ENCODE data around the gene SETBP1.

SETBP1 gene

DNA sequence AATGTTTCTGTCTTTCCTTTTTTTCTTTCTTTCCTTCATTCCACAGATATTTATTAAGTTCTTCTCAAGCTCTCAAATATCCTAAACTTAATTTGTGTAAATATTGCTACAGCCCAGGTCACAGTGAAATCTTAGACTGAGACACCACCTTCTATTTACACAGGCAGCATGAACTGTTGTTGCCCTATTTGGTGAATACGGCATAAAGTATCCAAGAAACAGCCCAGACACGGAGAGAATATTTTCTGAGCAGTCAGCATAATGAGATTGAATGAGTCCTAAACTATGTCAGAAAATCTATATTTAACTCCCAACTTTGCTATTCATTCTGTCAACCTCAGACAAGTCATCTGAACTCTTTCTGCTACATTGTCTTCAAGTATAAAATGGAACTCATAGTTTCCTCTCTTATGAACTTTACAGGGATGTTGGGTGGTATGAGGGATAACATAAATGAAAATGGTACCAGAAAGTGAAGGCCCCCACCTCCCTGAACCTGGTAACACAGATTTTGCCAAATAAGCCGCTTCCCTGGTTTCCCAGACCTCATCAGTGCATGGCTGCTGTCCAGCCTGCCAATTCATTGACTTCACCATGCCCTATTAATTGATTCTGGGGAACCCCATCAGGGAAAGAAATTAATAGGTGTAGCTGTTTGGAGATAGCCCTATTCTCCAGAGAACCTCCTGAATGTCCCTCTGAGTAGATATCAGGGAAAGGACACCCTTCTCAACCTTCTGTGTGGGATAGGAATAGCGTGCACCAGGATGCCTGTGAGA, 235.9 kb downstream of the SETBP1 start:
- DNase-seq = no peak

- DNase-seq = no peak
Measured at GRCh38 chr18:44917216-44918141, 236.8 kb downstream of the SETBP1 start.

DNA sequence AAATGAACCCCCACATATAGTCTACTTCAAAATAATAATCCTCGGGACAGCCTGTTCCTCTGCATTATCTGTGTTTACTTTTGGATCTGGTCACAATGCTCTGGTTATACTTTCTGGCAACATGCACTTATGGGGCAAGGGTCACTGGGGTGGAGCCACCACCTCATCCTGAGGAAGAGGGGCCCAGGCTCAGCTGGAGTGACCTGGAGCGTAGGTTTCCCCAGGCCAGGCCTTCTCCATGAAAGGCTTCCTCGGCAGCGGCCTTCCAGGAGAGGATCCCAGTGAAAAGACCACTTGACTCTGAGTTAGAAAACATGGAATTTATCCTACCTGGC, 237.4 kb downstream of the SETBP1 start:
- DNase-seq = no peak

GRCh38 chr18:44920441-44920840, 239.8 kb downstream of the SETBP1 start:
- DNase-seq = no peak

DNA sequence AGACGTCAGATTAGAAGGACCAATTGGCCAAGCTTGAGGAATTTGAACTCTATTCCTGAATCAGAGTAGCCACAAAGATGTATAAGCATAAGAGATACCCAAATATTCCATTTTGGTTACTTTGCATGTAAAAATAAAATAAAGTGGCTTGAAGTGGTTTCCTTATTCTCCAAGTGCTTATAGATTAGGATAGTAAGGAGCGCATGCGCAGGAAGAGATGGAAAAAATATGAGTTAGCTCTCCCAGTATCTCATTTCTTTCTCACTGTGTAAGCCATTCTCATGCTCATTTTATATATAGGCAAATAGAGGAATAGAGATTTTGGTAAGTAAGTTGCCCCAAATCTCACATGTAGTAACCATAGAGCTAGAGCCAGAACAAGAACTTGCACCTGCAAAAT, 241.3 kb downstream of the SETBP1 start:
- DNase-seq = no peak

- DNase-seq = no peak
Measured at GRCh38 chr18:44922968-44923367, 242.3 kb downstream of the SETBP1 start.

DNA sequence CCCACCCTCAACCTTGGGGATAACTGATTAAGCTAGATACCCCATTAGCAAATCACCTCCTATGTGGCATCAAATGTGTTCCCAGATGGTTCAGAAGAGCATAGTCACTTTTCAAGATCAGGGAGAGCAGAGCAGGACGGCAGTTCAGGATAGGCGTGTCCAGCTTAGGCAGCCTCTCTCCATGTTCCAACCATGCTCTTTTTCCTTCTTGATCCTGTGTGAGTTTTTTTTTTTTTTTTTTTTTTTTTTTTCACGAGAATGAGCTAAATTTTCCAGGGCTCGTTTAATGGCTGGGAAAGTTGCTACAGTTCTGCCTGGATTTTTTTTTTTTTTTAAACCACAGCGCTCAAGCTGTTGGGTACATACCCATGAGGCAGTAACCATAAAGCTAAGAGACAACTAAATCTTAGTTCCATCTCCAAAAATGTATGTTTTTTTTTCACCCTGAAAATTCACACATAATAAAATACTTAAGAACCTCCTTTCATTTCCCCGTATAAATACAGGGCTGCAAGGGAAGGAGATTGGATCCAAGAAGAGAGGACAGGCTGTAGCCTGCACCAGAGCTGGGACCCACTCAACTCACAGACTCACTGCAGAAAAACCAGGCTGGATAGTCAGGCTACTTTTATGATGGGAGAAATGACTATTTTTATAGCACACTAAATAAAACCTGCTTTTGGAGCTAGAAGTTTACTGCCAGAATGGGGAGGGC, 244.3 kb downstream of the SETBP1 start:
- no peak for DNase-seq

- DNase-seq = no peak
Measured at GRCh38 chr18:44927127-44927849, 246.6 kb downstream of the SETBP1 start.

- DNase-seq = no peak
Measured at GRCh38 chr18:44934901-44935300, 254.2 kb downstream of the SETBP1 start.

DNA sequence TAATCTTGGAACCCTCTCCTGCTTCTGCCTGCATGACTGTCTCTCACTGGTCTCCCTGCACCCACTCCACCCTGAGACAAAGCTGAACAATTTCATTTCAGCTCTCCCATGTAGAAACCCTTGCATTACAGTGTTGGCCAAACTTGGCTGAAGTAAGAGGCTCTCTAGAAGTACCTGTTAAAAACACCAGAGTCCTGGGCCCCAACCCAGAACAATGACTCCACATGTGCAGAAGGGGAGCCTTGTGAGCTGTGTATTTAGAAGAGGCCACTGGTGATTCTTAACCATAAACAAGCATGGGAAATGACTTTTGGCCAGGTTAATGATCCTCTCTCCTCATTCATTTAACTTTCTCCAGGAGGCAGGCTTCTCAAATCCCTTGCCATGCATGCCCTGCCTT, 254.8 kb downstream of the SETBP1 start:
- no peak for DNase-seq

GRCh38 chr18:44936485-44936884, 255.8 kb downstream of the SETBP1 start:
- DNase-seq = no peak

- no peak for DNase-seq
Measured at GRCh38 chr18:44937960-44938719, 257.5 kb downstream of the SETBP1 start.

- DNase-seq = no peak
Measured at GRCh38 chr18:44938720-44939665, 258.3 kb downstream of the SETBP1 start.

- no peak for DNase-seq
Measured at GRCh38 chr18:44941516-44941915, 260.8 kb downstream of the SETBP1 start.

DNA sequence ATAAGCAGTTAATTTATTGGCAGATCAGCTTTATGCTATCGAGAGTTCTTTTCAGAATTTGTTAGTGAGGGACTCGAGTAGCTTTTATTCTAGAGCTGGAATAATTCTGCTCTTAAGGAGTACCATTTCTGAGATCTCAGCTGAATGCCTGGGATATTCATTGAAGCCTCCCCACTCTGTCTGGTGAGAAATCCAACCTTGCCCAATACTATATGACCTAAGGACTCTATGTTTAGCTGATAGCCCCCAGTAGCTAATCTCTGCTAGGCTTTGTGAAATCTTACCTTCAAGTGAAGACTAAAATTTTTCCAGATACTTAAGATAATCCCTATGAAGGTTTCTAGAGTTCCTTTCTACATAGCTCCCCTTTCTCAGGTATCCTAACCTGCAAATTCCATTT, 261.4 kb downstream of the SETBP1 start:
- no peak for DNase-seq

DNA sequence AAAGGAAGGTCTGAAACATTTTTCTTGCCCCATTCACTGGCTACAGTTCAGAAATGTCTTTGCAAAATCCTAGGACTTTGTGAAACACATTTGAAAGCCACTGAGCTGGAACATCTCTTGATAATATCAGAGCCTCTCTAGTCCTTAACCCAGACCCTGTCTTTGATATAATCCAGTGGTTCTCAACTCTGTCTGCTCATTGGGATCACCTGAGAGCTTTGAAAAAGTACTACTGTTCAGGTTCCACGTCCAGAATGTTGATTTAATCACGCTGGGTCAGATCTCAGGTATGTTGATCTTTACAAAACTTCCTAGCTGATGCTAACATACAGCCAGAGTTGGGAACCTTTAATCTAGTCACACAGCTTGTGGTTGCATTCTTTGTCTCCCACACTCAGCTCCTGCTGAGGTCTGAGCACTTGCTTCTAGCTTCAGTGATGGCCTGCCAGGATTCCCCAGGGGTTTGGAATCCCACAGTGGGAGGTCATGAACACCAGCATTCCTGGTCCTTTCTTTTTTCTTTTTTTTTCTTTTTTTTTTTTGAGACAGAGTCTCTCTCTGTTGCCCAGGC, 262.7 kb downstream of the SETBP1 start:
- DNase-seq = no peak

GRCh38 chr18:44944461-44944860, 263.8 kb downstream of the SETBP1 start:
- no peak for DNase-seq

DNA sequence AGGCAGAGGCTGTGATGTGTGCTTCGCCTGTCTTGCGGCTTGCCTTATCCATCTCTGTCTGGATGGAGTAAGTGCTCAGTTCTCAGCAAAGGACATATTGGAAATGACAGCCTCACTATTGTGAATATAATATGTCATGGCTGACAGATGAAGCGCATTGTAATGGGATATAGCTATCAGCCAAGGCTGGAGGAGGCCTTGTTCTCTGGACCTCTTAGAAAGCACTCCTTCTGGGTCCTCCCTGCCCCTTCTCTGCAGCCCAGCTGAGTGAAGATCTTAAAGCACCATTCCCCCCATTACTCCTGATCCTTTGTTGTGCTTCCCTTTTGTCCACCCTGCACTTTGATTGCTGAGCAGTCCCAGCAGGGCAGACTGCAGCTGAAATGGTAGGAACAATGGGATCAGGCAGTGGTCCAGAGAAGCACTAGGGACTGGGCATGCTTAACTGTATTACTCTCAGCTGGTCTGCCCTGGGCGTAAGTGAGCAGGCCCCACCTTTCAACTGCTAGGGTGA, 265.3 kb downstream of the SETBP1 start:
- DNase-seq = no peak

DNA sequence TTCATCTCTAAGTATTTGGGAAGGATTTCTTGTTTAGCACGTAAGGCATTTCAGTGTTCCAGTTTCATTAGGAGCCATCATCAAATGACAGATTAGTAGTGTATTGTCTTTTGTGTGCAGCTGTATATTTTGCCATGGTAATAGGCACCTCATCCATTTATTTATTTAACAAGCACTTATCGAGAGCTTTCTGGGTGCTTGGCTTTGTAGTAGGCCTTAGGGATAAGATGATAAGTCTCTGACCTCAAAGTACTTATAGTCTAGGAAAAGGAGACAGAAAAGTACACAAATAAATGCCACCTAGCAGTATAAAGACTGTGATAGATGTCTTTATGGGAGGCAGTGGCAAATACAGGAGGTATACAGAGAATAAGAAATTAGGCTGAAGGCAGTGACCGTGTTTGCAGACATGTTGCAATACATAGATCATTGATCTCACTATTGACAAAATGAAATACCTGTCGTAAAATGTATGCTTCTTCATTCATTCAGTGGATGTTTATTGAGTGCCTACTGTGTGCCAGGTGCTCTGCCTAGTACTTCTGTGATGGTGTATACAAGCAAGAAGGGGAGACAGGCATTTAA, 265.9 kb downstream of the SETBP1 start:
- DNase-seq = no peak

DNA sequence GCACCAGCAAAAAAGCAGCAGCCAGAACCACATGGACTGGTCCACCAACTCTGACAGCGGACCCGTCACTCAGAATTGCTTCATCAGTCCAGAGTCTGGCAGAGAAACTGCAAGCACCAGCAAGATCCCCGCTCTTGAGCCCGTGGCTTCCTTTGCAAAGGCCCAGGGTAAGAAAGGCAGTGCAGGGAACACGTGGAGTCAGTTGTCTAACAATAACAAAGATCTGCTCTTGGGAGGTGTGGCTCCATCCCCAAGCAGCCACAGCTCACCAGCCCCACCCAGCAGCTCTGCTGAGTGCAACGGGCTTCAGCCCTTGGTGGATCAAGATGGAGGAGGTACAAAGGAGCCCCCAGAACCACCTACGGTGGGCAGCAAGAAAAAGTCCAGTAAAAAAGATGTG, 269.3 kb downstream of the SETBP1 start:
- no peak for DNase-seq
